Mucosa of rectum (tissue), 2 donors: ENCODE results near the gene HES1.
"Not testable (repeated sequence)": the region's sequence is repeated elsewhere in the genome, so short reads cannot be mapped to it uniquely, and the experiment has no call there.

Experiments used
- H3K27ac ChIP-seq, 2 donors: one replicate each; pipeline ENCODE4 v1.7.0; 2013; ENCODE audit warnings: inconsistent platforms in 2 of 2, low read depth in 2 of 2, low read length in 2 of 2
- H3K27me3 ChIP-seq, 2 donors: one replicate each; pipeline ENCODE4 v1.7.0; 2013; ENCODE audit warnings: low read length in 2 of 2; ENCODE audit not compliant: control insufficient read depth in 2 of 2, insufficient read depth in 2 of 2
- H3K36me3 ChIP-seq, 2 donors: one replicate each; pipeline ENCODE4 v1.7.0; 2013; ENCODE audit warnings: low read length in 2 of 2; ENCODE audit not compliant: control insufficient read depth in 2 of 2, insufficient read depth in 2 of 2
- H3K4me1 ChIP-seq, 2 donors: one replicate each; pipeline ENCODE4 v1.7.0; 2013; ENCODE audit warnings: low read length in 2 of 2, mild to moderate bottlenecking in 1 of 2; ENCODE audit not compliant: control insufficient read depth in 2 of 2, insufficient read depth in 2 of 2
- H3K4me3 ChIP-seq, 2 donors: one replicate each; pipeline ENCODE4 v1.7.0; 2013; ENCODE audit warnings: low read length in 2 of 2
- H3K9ac ChIP-seq, 2 donors: one replicate each; pipeline ENCODE4 v1.7.0; 2013; ENCODE audit warnings: low read length in 2 of 2, low read depth in 1 of 2, mild to moderate bottlenecking in 1 of 2
- H3K9me3 ChIP-seq, 2 donors: one replicate each; pipeline ENCODE4 v1.7.0; 2013; ENCODE audit warnings: low read length in 2 of 2; ENCODE audit not compliant: control insufficient read depth in 2 of 2
- donor health status: healthy.
- donor health status: Normal muscosa, but diverticular disease.

HES1 gene

DNA sequence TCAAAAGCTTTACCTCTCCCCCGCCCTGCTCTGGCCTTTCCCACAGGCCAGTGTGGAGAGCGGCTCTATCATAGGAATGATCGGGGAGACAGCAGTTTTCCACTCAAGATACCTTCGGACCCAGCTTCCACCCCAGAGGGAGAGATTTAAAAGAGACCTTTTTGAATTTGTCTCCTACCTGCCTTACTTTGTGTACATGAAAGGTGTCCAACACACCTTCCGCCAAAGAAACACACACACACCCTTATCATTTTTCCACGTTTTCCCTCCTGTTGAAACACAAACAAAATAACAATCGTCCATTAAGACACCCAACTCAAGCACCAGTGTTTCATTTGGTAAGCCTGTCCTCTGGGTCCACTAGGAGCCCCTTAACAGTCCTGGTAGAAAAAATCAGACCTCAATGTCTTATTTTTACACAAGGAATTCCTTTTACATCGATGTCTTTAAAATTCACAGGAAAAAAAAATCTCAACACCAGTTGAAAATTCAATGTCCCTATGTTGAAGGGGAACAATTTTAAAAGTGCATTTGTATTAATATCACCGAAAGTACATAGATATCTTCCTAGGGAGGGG is 4.0 kb downstream of the HES1 start:
- H3K36me3 ChIP-seq, result peaks cover 0 to 5% of the 10 kb centered on the region in 2 donors
- peak overlapping the region; percentile 31 to 57 for H3K4me3 ChIP-seq
- H3K9me3 ChIP-seq, result no peaks in the 10 kb centered on the region
- H3K27me3 ChIP-seq, result no peaks in the 10 kb centered on the region
- H3K4me1 ChIP-seq, result peaks cover 32 to 43% of the 10 kb centered on the region in 2 donors
- peak overlapping the region in 1 of 2 donors; percentile 79 for H3K9ac ChIP-seq
- H3K27ac ChIP-seq, result peak overlapping the region; percentile 58 to 88

DNA sequence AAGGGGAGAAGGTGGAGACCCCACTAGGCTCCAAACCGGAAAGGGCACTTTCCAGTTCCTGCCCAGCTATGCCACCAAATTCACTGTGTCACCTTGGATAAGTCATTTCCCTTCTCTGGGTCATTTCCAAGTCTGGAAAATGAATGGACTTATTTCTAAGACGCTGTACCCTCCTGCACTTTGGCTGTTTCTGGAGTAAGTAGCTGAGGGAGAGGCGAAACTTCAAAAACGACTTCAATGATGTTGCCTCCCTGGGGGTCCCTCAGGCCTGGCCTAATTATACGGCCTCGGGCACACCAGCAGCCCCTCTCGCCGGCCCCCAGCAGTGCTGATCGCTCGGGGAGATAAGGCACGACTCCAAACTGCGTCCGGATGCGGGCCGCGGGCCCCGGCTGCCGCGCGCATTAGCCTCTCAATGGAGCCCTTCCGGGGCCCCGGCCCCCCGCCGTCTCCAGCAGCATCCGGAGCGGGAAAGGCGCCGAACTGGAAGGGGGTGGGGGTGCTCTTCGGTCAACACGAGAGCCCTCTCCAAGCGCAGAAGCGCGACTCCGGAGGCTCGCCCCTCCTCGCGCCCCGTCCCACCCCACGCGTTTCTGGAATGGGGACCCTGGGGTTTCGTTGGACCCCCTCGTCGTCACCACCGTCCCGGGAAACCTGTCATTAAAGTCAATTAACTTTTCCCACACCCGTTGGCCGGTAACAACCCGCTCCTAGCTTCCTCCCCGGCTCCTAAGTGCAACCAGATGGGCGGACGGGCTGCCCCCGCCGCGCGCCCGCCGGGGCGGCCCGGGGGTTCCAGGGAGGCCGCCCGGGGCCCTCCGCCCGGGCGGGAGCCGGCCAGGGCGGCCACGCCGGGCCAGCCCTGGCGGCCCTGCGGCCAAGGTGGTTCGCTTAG is 4.8 kb downstream of the HES1 start:
- H3K4me1 ChIP-seq, result peaks cover 32 to 37% of the 10 kb centered on the region in 2 donors
- H3K4me3 ChIP-seq, result peak overlapping the region; percentile 57 to 61
- H3K9ac ChIP-seq, result peak overlapping the region; percentile 63 to 79
- H3K36me3 ChIP-seq, result peaks cover 0 to 5% of the 10 kb centered on the region in 2 donors
- peak overlapping the region; percentile 84 to 88 for H3K27ac ChIP-seq
- no peaks in the 10 kb centered on the region for H3K27me3 ChIP-seq
- H3K9me3 ChIP-seq, result no peaks in the 10 kb centered on the region

DNA sequence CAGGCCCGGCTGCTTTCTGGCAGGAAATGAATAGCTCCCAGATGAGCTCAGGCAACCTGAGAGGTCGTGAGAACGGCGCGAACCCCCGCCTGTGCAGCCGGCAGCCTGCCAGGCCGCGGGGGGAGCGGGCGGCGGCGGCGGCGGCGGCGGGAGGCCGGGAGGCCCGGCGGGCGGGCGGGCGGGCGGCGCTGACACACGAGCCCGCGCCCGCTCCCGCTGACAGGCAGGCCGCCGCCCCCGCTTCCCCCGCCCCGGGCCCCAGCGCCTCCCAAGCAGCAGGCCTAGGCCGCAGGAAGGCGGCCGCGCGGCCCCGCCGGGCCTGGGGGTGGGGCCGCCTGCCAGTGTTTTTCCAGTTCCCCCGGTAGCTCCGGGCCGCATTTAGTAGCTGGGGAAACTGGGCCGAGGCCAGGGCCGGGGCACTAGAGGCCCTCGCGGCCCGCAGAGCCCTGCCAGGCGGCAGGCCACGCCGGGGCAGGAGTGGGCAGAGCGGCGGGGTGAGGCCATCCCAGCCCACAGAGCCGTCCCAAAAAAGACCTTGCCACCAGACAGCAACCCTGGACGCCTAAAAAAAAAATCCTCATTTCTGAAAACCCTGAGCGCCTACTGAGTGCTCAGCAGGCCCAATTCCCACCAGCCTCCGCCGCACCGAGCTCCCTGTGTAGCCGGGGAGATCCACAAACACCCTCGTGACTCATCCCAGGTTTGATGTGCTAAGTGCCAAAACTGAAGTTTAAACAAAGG is 5.6 kb downstream of the HES1 start:
- H3K4me3 ChIP-seq, result peak overlapping the region; percentile 57 to 61

DNA sequence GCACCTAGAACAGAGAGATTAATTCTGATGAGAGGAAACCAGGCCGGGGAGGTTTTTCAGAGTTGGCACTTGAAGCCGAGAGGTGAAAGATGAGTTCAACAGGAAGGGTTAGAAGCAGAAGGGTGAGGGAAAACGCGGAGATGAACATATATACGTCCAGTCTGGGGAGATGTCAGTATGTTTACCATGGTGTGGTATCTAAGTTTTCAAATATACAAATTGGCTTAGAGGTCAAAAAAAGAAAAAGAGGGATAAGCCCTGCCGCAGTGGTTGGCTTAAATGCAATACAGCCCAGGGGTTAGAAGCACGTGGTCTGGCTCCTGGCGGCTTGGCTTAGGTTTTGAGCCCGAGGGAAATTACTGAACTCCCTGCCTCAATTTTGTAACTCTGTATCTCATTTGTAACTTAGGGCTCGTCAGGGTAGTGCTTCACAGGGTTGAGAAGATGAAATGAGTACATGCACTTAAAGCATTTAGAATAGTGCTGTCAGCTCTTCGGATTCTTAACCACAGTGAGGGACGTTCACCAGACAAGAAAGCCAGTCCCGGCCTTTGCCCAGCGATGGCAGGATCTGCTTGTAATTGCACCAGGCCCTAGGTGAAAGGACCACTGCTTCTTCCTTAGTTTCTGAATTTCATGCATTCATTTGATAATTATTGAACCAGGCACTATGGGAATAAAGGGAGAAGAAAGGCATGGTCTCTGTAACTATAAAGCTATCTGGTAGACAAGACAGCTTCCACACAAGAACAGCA is 6.4 kb downstream of the HES1 start:
- Histone ChIP-seq H3K27me3 (no peaks in the 10 kb centered on the region), H3K27ac (peak overlapping the region; percentile 90 to 92), H3K9me3 (no peaks in the 10 kb centered on the region), H3K4me1 (peaks cover 27 to 37% of the 10 kb centered on the region in 2 donors), H3K36me3 (peaks cover 0 to 5% of the 10 kb centered on the region in 2 donors), H3K4me3 (peak overlapping the region in 1 of 2 donors; percentile 50), H3K9ac (peak overlapping the region; percentile 72 to 86)

More for the DNA sequence above, 5.6 kb downstream of the HES1 start:
- Histone ChIP-seq H3K4me1 (peaks cover 32 to 37% of the 10 kb centered on the region in 2 donors), H3K9ac (peak overlapping the region; percentile 72 to 86), H3K9me3 (no peaks in the 10 kb centered on the region), H3K27ac (peak overlapping the region; percentile 90 to 92), H3K36me3 (peaks cover 0 to 5% of the 10 kb centered on the region in 2 donors), H3K27me3 (no peaks in the 10 kb centered on the region)

DNA sequence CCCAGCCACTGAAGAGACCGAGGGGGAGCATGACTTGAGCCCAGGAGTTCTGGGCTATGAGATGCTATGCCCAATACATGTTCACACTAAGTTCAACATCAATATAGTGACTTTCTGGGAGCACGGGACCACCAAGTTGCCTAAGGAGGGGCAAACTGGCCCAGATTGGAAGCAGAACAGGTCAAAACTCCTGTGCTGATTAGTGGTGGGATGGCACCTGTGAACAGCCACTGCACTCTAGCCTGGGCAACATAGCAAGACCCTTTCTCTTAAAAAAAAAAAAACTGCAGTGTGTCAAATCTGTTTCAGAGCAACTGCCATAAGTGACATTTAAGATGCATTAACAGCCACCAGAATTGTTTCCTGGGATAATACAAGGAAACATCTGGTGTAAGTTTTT is 9.8 kb downstream of the HES1 start:
- no peaks in the 10 kb centered on the region for H3K9me3 ChIP-seq
- peaks cover 17 to 23% of the 10 kb centered on the region in 2 donors for H3K4me1 ChIP-seq
- no peak overlapping the region for H3K27ac ChIP-seq
- peaks cover 0 to 3% of the 10 kb centered on the region in 2 donors for H3K27me3 ChIP-seq
- no peak overlapping the region for H3K4me3 ChIP-seq
- H3K9ac ChIP-seq, result no peak overlapping the region
- H3K36me3 ChIP-seq, result no peaks in the 10 kb centered on the region

DNA sequence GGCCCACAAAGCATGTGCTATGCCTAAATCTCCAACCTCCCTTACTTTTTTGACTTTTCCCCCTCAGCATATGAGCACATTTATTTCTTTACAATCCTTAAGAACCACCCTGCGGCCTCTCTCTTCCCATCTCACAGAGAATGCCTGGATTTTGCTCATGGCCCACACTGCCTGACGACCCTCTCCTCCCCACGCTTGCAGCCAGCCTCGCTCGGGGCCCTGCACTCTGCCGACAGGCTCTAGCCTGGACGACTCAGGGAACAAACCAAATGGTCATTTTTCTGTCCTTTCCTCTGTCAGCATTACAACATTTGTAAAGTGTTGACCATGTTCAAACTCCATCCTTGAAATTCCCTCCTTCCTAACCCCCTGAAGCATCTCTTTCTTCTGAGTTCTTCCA is 11.7 kb downstream of the HES1 start:
- Histone ChIP-seq H3K36me3 (no peaks in the 10 kb centered on the region), H3K9ac (no peak overlapping the region), H3K9me3 (no peaks in the 10 kb centered on the region), H3K4me3 (no peak overlapping the region), H3K4me1 (peaks cover 7 to 15% of the 10 kb centered on the region in 2 donors), H3K27me3 (peaks cover 0 to 3% of the 10 kb centered on the region in 2 donors), H3K27ac (no peak overlapping the region)

DNA sequence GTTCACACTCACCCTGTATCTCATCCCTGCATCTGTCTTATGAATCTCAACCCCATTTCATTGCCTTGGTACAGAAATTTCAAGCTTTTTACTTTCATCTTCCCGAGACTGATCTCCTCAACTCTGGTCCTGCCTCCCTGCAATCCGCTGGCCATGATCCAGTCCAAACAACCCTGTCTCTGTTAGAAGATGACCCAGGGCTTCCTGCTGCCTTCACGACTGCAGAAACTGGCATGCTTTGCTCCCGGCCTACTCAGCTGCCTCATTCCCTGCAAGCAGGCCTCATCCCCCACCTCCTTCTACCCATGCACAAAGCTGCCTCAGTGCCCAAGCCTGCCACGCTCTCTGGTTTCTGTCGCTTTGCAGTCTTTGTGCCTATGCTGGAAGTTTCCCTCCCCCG is 12.4 kb downstream of the HES1 start:
- Histone ChIP-seq H3K4me1 (peaks cover 7 to 14% of the 10 kb centered on the region in 2 donors), H3K36me3 (no peaks in the 10 kb centered on the region), H3K9ac (no peak overlapping the region), H3K27ac (no peak overlapping the region), H3K9me3 (no peaks in the 10 kb centered on the region), H3K4me3 (no peak overlapping the region), H3K27me3 (peaks cover 0 to 3% of the 10 kb centered on the region in 2 donors)

DNA sequence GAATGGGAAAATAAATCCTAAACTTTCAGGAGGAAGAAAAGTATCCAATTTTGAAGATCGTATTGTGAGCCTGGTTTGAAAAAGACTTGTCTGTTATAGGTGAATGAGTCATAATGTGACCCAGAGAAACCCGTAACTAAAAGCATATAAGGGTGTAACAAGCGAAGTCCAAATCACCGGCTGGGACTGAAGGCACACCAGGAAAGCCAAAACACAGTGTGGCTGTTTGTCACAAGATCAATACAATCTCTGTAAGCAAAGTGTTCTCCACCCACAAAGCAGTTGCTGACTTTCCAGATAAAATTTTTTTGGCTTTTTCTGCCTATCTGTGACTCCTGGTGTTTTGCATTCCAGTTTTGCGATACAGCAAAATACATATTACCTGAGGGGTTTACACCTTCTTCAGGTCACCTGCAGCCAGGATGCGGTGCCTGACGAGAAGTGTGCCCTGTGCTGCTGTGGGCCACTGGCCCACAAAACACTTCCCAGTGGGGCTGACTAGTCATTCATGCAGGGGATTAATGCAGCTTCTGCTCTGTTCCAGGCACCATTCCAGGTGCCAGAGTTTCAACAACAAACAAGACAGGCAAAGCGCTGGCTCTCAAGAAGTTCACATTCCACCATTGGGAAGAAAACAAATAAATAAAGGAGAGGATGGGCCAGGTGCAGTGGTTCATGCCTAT is 14.4 kb downstream of the HES1 start:
- Histone ChIP-seq H3K4me3 (no peak overlapping the region), H3K9me3 (no peaks in the 10 kb centered on the region), H3K36me3 (no peaks in the 10 kb centered on the region), H3K9ac (no peak overlapping the region), H3K4me1 (peaks cover 7 to 14% of the 10 kb centered on the region in 2 donors), H3K27ac (peak overlapping the region in 1 of 2 donors; percentile 13), H3K27me3 (peaks cover 0 to 3% of the 10 kb centered on the region in 2 donors)

DNA sequence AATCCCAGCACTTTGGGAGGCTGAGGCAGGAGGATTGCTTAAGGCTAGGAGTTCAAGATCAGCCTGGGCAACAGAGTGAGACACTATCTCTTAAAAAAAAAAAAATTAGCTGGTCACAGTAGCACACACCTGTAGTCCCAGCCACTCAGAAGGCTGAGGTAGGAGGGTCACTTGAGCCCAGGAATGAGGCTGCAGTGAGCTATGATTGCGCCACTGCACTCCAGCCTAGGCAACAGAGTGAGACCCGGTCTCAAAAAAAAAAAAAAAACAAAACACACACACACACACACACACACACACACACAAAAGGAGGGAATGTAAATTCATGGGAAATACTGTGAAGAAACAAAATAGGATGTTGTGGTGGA is 15.0 kb downstream of the HES1 start:
- H3K4me3 ChIP-seq, H3K27me3 ChIP-seq, H3K9ac ChIP-seq, H3K36me3 ChIP-seq, H3K9me3 ChIP-seq, H3K27ac ChIP-seq: not testable (repeated sequence)
- H3K4me1 ChIP-seq, result peaks cover 7 to 14% of the 10 kb centered on the region in 2 donors
